ENCODE data around the gene GABRB3.
"Not testable (repeated sequence)": the region's sequence is repeated elsewhere in the genome, so short reads cannot be mapped to it uniquely, and the experiment has no call there.

GABRB3 gene

GRCh38 chr15:26731965-26732364 is 40.9 kb downstream of the GABRB3 start:
- no peak for DNase-seq

GRCh38 chr15:26729581-26729980 is 43.3 kb downstream of the GABRB3 start:
- no peak for DNase-seq

GRCh38 chr15:26729030-26729429 is 43.8 kb downstream of the GABRB3 start:
- no peak for DNase-seq

GRCh38 chr15:26724381-26725150 is 48.3 kb downstream of the GABRB3 start:
- no peak for DNase-seq

- no peak for DNase-seq
Measured at GRCh38 chr15:26722621-26723160, 50.2 kb downstream of the GABRB3 start.

GRCh38 chr15:26721232-26721967 is 51.5 kb downstream of the GABRB3 start:
- DNase-seq = no peak

- no peak for DNase-seq
Measured at GRCh38 chr15:26720546-26720945, 52.3 kb downstream of the GABRB3 start.

GRCh38 chr15:26719866-26720265 is 53.0 kb downstream of the GABRB3 start:
- not testable (repeated sequence) for DNase-seq

GRCh38 chr15:26716069-26716468 is 56.8 kb downstream of the GABRB3 start:
- no peak for DNase-seq

GRCh38 chr15:26713498-26713897 is 59.4 kb downstream of the GABRB3 start:
- no peak for DNase-seq

- DNase-seq = no peak
Measured at GRCh38 chr15:26712335-26712734, 60.5 kb downstream of the GABRB3 start.

- no peak for DNase-seq
Measured at GRCh38 chr15:26711445-26711844, 61.4 kb downstream of the GABRB3 start.

- no peak for DNase-seq
Measured at GRCh38 chr15:26702381-26702780, 70.5 kb downstream of the GABRB3 start.

GRCh38 chr15:26698555-26698954 is 74.3 kb downstream of the GABRB3 start:
- no peak for DNase-seq

- DNase-seq = no peak
Measured at GRCh38 chr15:26697913-26698312, 75.0 kb downstream of the GABRB3 start.

GRCh38 chr15:26691249-26691648 is 81.6 kb downstream of the GABRB3 start:
- no peak for DNase-seq

- DNase-seq = no peak
Measured at GRCh38 chr15:26690778-26691177, 82.1 kb downstream of the GABRB3 start.

GRCh38 chr15:26689462-26689861 is 83.4 kb downstream of the GABRB3 start:
- no peak for DNase-seq

- DNase-seq = no peak
Measured at GRCh38 chr15:26686547-26687187, 86.2 kb downstream of the GABRB3 start.

- no peak for DNase-seq
Measured at GRCh38 chr15:26682598-26683164, 90.2 kb downstream of the GABRB3 start.

GRCh38 chr15:26679927-26680326 is 92.9 kb downstream of the GABRB3 start:
- DNase-seq = no peak

- DNase-seq = no peak
Measured at GRCh38 chr15:26676115-26676514, 96.8 kb downstream of the GABRB3 start.

- no peak for DNase-seq
Measured at GRCh38 chr15:26674467-26674866, 98.4 kb downstream of the GABRB3 start.

All from activated CD4-positive, alpha-beta T cell treated with anti-CD3 and anti-CD28 coated beads, Interleukin-10, Interleukin-2, amounts not matched to agents 100 ng/mL and 50 ng/mL, durations not matched to agents 16 hours and 8 hours (primary cell).